Hematopoietic multipotent progenitor cell treated with erythropoietin and hydrocortisone succinate and interleukin-3 and kit ligand, for 17 days (in vitro differentiated cells): ENCODE data around the gene RBM20.

Experiments used
- DNase-seq: peaks from one replicate; pipeline ENCODE4 v3.0.0-alpha.2; 2015; ENCODE audit warnings: low spot score

Gene RBM20

GRCh38 chr10:110739811-110740271, 95.7 kb downstream of the RBM20 start:
- no peak for DNase-seq

DNA sequence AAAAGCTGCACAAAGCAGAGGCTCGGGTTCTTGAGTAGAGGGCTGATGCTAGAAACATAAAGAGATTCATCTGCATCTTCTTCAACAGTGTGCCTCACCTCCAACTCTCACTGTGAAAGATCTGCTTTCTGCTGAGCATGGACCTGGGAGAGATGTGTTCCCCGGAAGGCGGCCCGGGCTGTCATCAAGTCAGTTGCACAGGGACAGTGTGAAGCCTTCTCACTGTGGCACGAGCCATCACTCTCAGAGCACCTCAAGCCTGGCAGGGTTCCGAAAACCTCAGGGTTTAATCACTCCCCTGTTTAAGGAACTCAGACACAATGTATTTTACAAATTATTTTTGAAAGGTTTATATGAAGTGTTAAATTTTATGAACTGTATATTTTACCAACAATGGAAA, 98.7 kb downstream of the RBM20 start:
- no peak for DNase-seq

DNA sequence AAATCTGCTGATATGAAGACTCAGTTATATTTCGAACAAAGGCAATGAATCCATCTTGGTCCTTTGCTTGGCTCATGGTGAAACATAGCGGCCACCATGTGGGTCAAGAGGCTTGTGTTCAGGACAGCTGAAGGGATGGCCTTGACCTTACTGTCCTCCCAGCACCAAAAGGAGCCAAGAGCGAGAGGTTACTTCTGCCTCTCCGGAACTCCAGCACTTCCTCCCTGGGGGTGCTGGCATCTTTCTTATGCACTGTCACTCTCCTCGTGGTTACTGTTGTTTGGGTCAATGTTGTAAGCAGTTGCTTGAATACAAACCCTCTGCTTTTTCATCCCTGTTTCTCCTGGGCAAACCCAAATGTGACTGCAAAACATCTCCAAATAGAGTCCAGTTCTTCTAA, 100.6 kb downstream of the RBM20 start:
- DNase-seq = no peak

DNA sequence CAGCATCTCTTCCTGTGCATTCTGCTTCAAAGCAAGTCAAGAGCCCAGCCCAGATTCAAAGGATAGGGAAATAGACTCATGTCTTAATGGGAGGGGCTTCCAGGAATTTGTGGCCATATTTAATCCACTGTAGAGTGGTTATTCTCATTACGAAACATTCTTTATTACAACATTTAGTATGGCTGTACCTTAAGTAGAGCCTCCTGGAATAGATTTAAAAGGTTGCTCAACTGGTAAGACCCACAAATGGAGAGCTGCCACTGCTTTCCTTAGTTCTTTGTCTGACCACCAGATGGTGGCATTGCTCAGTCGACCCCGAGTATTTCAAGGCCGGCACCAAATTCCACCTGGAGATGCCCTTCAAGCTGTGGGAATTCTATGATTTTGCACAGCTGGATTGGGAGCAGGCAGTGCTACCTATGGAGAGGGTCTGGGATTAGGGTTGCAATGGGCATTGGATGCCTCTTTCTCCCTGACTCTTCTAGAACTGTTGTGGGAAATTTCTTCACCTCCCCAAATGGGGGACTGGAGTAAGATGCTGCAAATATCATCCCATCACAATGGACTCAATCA, 102.2 kb downstream of the RBM20 start:
- DNase-seq = peak; percentile 47

- DNase-seq = no peak
These were observed 103.0 kb downstream of the RBM20 start for GRCh38 chr10:110746969-110747608.

- DNase-seq = no peak
These were observed 103.7 kb downstream of the RBM20 start for GRCh38 chr10:110747609-110748464.

DNA sequence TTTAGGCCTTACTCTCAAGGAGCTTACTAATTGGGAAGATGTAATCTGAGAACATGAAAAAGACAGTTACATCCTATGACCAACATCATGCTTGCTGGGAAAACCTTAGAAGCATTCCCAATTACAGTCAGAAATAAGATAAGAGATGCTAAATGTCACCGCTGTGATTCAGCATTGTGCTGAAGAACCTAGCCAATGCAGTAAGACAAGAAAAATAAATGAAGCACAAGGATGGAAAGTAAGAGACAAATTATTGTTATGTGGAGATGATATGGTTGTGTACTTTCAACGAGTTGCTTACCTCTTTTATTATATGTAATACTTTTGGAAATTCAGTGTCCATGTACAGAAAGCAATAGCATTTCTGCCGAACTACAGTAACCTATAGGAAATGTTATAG, 104.8 kb downstream of the RBM20 start:
- DNase-seq = no peak

DNA sequence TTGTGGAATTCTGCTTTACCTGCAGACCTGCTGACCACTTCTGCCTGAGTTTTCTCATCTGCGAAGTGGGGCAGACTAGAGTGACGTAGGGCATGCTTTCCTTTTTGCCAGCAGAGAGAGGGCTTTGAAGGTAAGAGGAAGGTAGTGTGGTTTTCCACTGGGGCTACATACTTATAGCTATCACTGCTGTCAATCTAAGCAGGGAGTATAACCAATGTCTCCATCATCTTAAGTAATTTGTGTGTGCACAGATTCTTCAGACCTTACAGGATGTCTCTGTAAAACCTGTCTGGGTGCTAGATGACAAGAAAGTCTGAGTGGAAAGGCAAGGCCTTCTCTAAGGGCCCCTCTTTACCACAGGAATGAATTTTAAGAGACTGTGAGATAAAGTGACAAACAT, 106.8 kb downstream of the RBM20 start:
- DNase-seq = no peak

GRCh38 chr10:110751850-110752249, 107.7 kb downstream of the RBM20 start:
- no peak for DNase-seq

- no peak for DNase-seq
These were observed 109.3 kb downstream of the RBM20 start for GRCh38 chr10:110753462-110753861.

DNA sequence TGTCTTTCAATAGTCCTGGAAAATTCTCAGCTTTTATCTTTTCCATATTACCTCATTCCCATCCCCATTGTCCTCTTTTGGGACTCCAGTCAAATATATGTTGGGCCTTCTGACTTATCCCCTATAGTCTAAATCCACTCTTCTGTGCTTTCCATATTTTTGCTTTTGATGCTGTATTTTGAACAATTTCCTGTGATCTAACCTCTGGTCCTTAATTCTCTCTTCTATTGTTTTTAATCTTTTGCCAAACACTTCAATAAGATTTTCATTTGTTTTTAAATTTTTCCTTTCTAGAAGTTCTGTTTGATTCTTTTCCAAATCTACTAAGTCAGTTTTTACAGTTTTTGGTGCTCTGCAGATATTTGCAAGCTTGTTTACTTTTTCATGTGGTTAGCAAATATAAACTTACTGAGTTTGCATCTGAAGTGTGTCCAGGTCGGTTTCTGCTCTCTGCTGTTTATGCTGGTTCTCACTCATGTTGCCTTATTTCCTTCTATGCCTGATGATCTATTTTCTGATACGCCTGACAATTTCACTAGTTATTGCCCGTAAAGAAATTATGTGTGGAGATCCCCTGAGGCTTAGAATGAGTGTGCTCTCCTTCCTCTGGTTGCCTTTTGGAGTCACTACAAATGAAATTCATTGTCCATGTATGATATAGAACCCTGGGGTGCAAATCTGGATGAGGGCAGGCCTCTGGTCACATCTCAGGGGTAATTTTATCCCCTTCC, 110.4 kb downstream of the RBM20 start:
- no peak for DNase-seq

- DNase-seq = no peak
These were observed 111.6 kb downstream of the RBM20 start for GRCh38 chr10:110755781-110756180.

- no peak for DNase-seq
These were observed 112.7 kb downstream of the RBM20 start for GRCh38 chr10:110756876-110757275.

- DNase-seq = no peak
These were observed 113.5 kb downstream of the RBM20 start for GRCh38 chr10:110757586-110757985.

- no peak for DNase-seq
These were observed 114.1 kb downstream of the RBM20 start for GRCh38 chr10:110758128-110758765.

- no peak for DNase-seq
These were observed 114.8 kb downstream of the RBM20 start for GRCh38 chr10:110758898-110759297.

- no peak for DNase-seq
These were observed 115.4 kb downstream of the RBM20 start for GRCh38 chr10:110759523-110759922.

GRCh38 chr10:110762109-110762848, 118.1 kb downstream of the RBM20 start:
- no peak for DNase-seq

- no peak for DNase-seq
These were observed 118.7 kb downstream of the RBM20 start for GRCh38 chr10:110762849-110763211.

DNA sequence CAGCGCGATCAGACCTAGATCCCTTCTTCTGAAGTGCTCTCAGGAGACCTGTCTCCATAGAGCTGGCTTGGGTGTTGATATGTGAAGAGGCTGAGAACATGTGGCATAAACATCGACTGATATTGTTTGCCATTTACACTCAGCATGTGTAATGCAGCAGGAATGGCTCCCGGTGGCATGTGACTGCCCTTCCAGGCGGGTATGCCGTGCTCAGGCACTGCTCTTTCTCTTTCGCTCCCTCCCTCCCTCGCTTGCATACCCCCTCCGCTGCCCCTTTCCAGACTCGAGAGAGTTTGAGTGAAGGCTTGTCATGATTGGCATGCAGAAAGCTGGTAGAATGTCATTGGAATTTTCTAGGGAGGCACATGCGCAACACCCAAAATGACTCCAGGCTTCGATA, 120.2 kb downstream of the RBM20 start:
- DNase-seq = no peak

DNA sequence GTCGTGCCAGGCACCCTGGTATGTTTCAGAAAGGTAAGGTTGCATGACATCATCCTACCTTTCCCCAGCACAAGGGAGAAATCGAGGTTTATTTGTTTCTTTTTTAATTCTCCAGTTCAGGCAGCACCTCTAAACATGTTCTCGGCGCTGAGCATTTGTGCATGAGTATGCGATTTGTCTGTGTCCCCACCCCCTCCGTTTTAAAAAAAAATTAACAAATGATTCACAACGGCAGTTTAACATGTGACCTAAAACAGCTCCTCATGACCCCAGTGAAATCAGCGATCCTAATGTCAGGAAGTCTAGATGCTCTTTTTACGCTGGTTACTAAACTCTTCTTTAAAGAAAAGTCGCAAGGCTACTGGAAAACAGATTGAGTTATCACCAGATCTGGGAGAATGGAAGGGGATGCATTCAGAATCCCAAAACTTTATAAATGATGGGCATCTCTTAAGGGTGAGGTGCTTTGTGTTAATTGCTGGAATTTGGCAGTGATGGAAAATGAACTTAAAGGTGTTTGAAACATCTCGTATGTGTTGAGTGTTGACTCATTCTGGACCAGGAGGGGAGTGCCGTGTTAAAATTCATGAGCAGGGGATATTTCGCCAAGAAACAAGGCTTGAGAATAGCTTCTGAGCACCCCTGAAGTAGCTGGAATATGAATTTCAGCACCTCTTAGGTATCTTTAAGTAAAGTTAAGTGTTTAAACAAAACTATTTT, 120.8 kb downstream of the RBM20 start:
- no peak for DNase-seq
